Measurements from ENCODE around the gene IL12B. TPM values are rescaled to one million over a fixed set of nuclear protein-coding genes. Genes with fewer than 3 reads are reported as not detected.
A peak's percentile ranks its signal among the peaks of the same experiment; 100 is the strongest.

The IL12B gene
- total RNA-seq, 3 donors from 2014 or later (not counting 1 experiment from before 2014, with no cell fraction given) = not detected

DNA sequence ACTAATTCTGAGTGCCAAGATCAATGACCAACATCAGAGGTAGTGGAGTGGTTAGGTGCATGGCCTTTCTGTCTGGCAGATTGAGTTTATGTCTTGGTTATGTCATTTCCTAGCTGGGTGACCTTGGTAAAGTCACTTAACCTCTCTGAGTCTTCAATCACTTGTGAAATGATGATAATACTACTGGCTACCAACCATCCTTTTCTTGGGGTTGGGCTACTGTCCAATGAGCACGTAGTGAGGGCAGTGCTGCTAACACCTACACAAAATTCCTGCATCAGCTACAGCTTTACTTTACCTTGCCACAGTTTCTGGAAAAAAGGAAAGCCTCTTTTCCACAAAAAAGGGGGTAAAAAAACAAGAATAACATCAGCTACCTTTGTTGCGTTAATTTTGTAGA, 12.4 kb downstream of the IL12B start:
- H3K27ac Mint-ChIP-seq = no peak overlapping the region
- Histone ChIP-seq H3K27ac (ENCODE audit: low read length) (no peak overlapping the region), H3K4me3 (ENCODE audit: low read length) (no peak overlapping the region), H3K36me3 (ENCODE audit: control insufficient read depth, insufficient read depth, low read length) (no peaks in the 10 kb centered on the region), H3K4me1 (ENCODE audit: control insufficient read depth, insufficient read depth, low read length) (no peaks in the 10 kb centered on the region), H3K27me3 (ENCODE audit: control insufficient read depth, insufficient read depth, low read length) (no peaks in the 10 kb centered on the region), H3K9me3 (ENCODE audit: control insufficient read depth, insufficient read depth, low read length) (no peaks in the 10 kb centered on the region)
- H3K27me3 Mint-ChIP-seq (ENCODE audit: low read depth in 2 of 2) = peaks cover 2 to 23% of the 10 kb centered on the region in 2 donors
- TF ChIP-seq, protein P1, sequence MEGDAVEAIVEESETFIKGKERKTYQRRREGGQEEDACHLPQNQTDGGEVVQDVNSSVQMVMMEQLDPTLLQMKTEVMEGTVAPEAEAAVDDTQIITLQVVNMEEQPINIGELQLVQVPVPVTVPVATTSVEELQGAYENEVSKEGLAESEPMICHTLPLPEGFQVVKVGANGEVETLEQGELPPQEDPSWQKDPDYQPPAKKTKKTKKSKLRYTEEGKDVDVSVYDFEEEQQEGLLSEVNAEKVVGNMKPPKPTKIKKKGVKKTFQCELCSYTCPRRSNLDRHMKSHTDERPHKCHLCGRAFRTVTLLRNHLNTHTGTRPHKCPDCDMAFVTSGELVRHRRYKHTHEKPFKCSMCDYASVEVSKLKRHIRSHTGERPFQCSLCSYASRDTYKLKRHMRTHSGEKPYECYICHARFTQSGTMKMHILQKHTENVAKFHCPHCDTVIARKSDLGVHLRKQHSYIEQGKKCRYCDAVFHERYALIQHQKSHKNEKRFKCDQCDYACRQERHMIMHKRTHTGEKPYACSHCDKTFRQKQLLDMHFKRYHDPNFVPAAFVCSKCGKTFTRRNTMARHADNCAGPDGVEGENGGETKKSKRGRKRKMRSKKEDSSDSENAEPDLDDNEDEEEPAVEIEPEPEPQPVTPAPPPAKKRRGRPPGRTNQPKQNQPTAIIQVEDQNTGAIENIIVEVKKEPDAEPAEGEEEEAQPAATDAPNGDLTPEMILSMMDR (IDR thresholded peaks at IDR 0.05) = no peak
- intact Hi-C loops (cut with micrococcal nuclease) = no loop called here
- no peaks in the 10 kb centered on the region for H3K9me3 Mint-ChIP-seq
- no peaks in the 10 kb centered on the region for H3K4me1 Mint-ChIP-seq
- WGBS (ENCODE audit: insufficient coverage) = 82% methylated on average over 2 of the region's 2 CpGs
- H3K36me3 Mint-ChIP-seq = no peaks in the 10 kb centered on the region
- DNase-seq = no peak
- no peak overlapping the region for H3K4me3 Mint-ChIP-seq
- ATAC-seq = no peak

GRCh38 chr5:159316519-159317383, 13.5 kb downstream of the IL12B start:
- H3K27ac Mint-ChIP-seq = no peak overlapping the region
- H3K27me3 Mint-ChIP-seq (ENCODE audit: low read depth in 2 of 2) = peaks cover 2 to 23% of the 10 kb centered on the region in 2 donors
- no peaks in the 10 kb centered on the region for H3K4me1 ChIP-seq (ENCODE audit: control insufficient read depth, insufficient read depth, low read length)
- H3K9me3 ChIP-seq (ENCODE audit: control insufficient read depth, insufficient read depth, low read length) = no peaks in the 10 kb centered on the region
- H3K27ac ChIP-seq (ENCODE audit: low read length) = no peak overlapping the region
- no peaks in the 10 kb centered on the region for H3K4me1 Mint-ChIP-seq
- peak; percentile 49 to 68 (median 61) for ATAC-seq
- TF ChIP-seq, protein P1 (IDR thresholded peaks at IDR 0.05) = peak; percentile 43
- H3K36me3 Mint-ChIP-seq = no peaks in the 10 kb centered on the region
- no peaks in the 10 kb centered on the region for H3K36me3 ChIP-seq (ENCODE audit: control insufficient read depth, insufficient read depth, low read length)
- H3K9me3 Mint-ChIP-seq = no peaks in the 10 kb centered on the region
- H3K27me3 ChIP-seq (ENCODE audit: control insufficient read depth, insufficient read depth, low read length) = no peaks in the 10 kb centered on the region
- intact Hi-C loops (cut with micrococcal nuclease) = loop anchor here (1.0 kb wide), 1 partner anchor 160 kb away; no protein-coding TSS in a partner anchor
- 95% methylated on average over 7 of the region's 9 CpGs for WGBS (ENCODE audit: insufficient coverage)
- H3K4me3 Mint-ChIP-seq = no peak overlapping the region
- peak in 1 of 2 donors; percentile 75 for DNase-seq
- H3K4me3 ChIP-seq (ENCODE audit: low read length) = no peak overlapping the region

- Mint-ChIP-seq H3K27ac (no peak overlapping the region), H3K36me3 (no peaks in the 10 kb centered on the region), H3K9me3 (no peaks in the 10 kb centered on the region), H3K4me3 (no peak overlapping the region), H3K4me1 (peaks cover 8 to 9% of the 10 kb centered on the region in 2 donors), H3K27me3 (ENCODE audit: low read depth in 2 of 2) (peaks cover 13 to 41% of the 10 kb centered on the region in 2 donors)
- Histone ChIP-seq H3K27me3 (ENCODE audit: control insufficient read depth, insufficient read depth, low read length) (no peaks in the 10 kb centered on the region), H3K27ac (ENCODE audit: low read length) (no peak overlapping the region), H3K4me1 (ENCODE audit: control insufficient read depth, insufficient read depth, low read length) (peaks cover 5% of the 10 kb centered on the region), H3K9me3 (ENCODE audit: control insufficient read depth, insufficient read depth, low read length) (no peaks in the 10 kb centered on the region), H3K36me3 (ENCODE audit: control insufficient read depth, insufficient read depth, low read length) (no peaks in the 10 kb centered on the region), H3K4me3 (ENCODE audit: low read length) (no peak overlapping the region)
- no peak for ATAC-seq
- intact Hi-C loops (cut with micrococcal nuclease) = no loop called here
- 98% methylated on average over 2 of the region's 2 CpGs for WGBS (ENCODE audit: insufficient coverage)
- TF ChIP-seq, protein P1 (IDR thresholded peaks at IDR 0.05) = no peak
- DNase-seq = no peak
These were observed 17.1 kb downstream of the IL12B start for GRCh38 chr5:159313197-159313596.

Data from natural killer cell (primary cell).